Measurements from ENCODE around the gene CALD1. TPM values are rescaled to one million over a fixed set of nuclear protein-coding genes. Genes with fewer than 3 reads are reported as not detected.

The CALD1 gene
- 98.3 and 110 TPM in 2 replicates for total RNA-seq

GRCh38 chr7:134778941-134779740 is at the start of gene CALD1:
TSS of gene CALD1 (plus strand) at chr7:134779634. CDS start at chr7:134867734, 88,100 bp downstream.

GRCh38 chr7:134986363-134987251 is 207.2 kb downstream of the CALD1 start, which contains the start of gene AGBL3:
TSS of gene AGBL3 (plus strand) at chr7:134986508. CDS start at chr7:134987934, 1,426 bp downstream.

Other genes with a start within 250 kb of the CALD1 start
- gene AKR1B15, start 230.5 kb upstream of the CALD1 start, total RNA-seq, result not detected in 2 replicates
- gene BPGM, start 132.8 kb upstream of the CALD1 start, total RNA-seq, result 14.1 and 17.0 TPM in 2 replicates
- gene AGBL3, start 206.9 kb downstream of the CALD1 start, total RNA-seq, result 0.15 and 0.17 TPM in 2 replicates

All from bronchus fibroblast of lung (primary cell).